Stimulated activated CD8-positive, alpha-beta memory T cell treated with anti-CD3 and anti-CD28 coated beads, Interleukin-4, amount 100 ng/mL, for 24 hours (primary cell): Measurements from ENCODE around the gene EBP.

Experiments
- DNase-seq: peaks from one replicate; pipeline ENCODE4 v3.0.0-alpha.2; 2020; ENCODE audit warnings: low read depth

EBP gene

GRCh38 chrX:48521353-48522243 lies at the start of gene EBP:
Gene EBP, plus strand, starts transcription at chrX:48521808. Its CDS starts 1,964 bp downstream, at chrX:48523772.
- peak; percentile 85 for DNase-seq

DNA sequence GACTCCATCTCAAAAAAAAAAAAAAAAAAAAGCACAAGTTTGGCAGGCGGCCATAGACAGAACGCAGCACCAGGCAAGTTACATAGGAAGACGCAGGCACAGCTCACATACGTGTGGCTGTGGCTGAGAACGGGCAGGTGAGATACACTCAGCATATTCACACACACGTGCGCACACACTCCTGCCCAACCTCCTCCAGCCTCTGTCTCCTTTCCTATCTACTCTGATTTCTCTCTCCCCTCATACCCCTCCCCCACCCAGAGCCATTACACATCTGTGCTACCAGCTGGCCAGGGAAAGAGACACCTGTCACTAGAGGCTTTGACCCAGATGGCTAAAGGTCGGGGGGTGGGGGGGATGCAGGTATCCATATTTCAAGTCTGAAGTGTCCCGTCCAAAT lies 49.4 kb upstream of the EBP start:
- no peak for DNase-seq

GRCh38 chrX:48472851-48473703 lies 48.5 kb upstream of the EBP start:
- DNase-seq: no peak

DNA sequence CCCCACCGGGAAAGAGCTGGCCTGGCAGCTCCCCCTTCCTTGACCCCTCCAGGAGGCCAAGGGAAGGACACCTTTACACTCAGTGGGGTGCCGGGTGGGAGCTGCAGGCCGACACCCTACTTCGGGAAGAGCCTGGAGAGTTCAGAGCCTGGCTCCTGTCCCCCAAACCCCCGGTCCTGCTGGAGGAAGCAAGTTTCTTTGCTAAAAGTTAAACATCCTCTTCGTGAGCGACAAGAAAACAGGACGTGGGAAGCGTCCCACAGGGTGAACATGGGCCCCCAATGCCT lies 48.0 kb upstream of the EBP start:
- no peak for DNase-seq

GRCh38 chrX:48474127-48474526 lies 47.5 kb upstream of the EBP start:
- DNase-seq: no peak

DNA sequence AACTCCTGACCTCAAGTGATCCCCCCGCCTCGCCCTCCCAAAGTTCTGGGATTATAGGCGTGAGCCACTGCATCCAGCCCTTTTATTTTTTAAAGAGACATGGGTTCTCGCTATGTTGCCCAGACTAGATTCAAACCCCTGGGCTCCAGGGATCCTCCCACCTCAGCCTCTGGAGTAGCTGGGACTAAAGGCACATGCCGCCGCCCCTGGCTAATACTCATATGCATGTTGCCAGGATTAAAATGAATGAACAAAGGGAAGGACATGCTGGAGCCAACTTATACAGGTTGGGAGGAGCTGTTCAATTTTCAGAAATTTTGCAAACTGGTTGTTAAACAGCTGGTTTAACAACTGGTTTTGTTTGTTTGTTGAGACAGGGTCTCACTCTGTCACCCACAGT lies 47.0 kb upstream of the EBP start:
- DNase-seq: no peak

- DNase-seq: no peak
These were observed 46.3 kb upstream of the EBP start for GRCh38 chrX:48475296-48475695.

DNA sequence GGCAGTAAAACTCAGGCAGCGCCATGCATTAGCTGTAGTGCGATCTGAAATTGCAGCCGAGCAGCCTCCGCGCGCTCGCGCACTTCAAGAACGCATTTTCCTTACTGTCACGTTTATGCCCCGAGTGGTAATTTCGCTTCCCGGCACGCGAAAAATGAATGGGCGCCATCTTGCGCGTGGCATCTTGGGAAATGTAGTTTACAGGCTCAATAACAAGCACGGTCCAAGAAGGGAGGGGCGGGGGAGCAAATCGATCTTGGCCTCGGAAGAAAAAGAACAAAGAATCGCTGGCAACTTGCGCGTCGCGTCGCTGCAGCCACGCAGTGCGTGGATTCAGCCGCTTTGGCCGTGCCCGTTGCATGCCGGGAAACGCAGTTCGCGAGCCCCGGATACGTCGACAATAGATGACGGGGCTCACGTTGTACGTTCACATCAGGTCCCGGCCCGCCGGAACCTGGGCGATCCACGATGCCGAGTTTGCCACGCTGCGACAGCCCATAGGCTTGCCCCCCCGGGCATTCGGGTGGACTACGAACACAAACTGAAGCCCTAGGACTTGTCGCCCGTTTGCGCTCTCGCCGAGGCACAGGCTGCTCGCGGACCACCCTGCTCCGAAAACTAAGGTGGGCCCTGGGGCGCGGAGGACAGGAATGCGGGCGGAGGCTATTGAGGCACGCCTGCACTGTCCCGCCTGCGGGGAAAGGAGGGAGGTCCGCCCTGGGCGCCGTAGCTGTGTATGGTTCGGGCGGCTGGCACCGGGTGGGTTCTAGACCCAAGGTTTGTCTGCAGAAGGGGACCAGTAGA lies 45.6 kb upstream of the EBP start, which contains the start of gene FTSJ1:
TSS of gene FTSJ1 (plus strand) at position 426 of the 804 bp plus-strand sequence. CDS start 1,849 bp downstream, outside the sequence.
- DNase-seq: peak; percentile 76

- no peak for DNase-seq
These were observed 44.7 kb upstream of the EBP start for GRCh38 chrX:48476919-48477318.

GRCh38 chrX:48477960-48478755 lies 43.5 kb upstream of the EBP start:
- DNase-seq: no peak

DNA sequence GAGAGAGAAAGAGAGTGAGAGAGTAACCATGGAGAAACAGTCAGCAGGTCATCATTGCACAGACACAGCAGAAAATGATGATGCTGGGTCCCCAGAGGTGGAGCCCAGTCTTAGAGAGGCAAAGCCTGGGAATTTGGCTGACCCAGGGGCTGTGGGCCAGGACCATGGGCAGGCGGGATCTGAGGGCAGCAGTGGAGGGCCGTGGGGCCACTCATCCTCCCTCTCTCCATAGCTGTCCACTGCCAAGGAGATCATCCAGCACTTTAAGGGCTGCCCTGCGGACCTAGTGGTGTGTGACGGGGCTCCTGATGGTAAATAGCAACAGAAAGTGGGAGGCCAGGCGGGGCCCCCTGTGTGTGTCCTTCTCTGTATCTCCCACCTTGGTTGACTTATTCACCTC lies 42.8 kb upstream of the EBP start:
- no peak for DNase-seq

- no peak for DNase-seq
These were observed 41.5 kb upstream of the EBP start for GRCh38 chrX:48480142-48480541.

GRCh38 chrX:48480583-48480982 lies 41.0 kb upstream of the EBP start:
- no peak for DNase-seq

DNA sequence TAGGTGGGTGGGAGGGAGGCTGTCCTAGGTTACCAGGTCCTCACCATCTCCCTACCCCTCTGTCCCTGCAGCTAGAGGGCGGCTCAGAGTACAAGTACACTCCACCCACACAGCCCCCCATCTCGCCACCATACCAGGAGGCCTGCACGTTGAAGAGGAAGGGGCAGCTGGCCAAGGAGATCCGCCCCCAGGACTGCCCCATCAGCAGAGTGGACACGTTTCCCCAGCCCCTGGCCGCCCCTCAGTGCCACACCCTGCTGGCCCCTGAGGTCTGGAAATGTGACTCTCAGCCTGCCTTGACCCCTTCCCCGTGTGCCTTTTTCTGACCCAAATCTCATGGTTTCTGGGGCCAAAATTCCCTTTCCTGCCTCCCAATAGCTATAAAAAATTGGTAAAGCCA lies 39.1 kb upstream of the EBP start:
- DNase-seq: no peak

GRCh38 chrX:48487362-48487798 lies 34.2 kb upstream of the EBP start:
- no peak for DNase-seq

GRCh38 chrX:48488034-48488433 lies 33.6 kb upstream of the EBP start:
- DNase-seq: no peak

DNA sequence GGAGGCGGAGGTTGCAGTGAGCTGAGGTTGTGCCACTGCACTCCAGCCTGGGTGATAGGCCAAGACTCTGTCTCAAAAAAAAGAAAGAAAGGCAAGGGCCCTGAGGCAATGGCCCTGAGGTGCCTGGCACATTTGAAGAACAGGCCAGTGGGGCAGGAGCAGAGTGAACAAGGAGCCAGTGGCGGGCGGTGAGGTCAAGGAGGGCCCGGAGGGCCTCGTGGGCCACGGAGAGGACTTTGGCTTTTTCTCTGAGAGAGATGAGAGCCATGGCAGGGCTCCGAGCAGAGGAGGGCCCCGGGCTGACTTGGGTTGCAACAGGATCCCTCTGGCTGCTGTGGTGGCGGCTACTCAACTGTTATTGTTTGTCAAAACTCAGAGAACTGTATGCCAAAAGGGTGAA lies 32.3 kb upstream of the EBP start:
- DNase-seq: no peak

GRCh38 chrX:48489892-48490291 lies 31.7 kb upstream of the EBP start:
- DNase-seq: no peak

DNA sequence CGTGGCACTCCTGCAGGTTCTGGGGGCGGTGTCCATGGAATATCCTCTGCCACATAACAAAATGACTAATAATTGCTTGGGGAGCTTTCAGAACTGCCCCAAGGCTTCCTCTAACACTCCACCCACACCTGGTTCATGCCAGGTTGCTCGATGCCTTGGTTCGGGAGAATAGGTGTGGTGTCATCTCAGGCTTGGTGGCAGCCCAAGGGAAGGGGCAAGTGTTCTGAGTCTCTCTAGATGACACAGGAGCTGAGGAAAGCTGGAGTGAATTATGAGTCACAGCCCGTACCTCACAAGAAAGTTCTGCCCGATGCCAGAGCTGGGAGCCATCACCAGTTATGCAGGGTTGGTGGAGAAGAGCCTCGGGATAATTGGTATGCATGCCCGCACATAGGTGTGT lies 30.9 kb upstream of the EBP start:
- no peak for DNase-seq

DNA sequence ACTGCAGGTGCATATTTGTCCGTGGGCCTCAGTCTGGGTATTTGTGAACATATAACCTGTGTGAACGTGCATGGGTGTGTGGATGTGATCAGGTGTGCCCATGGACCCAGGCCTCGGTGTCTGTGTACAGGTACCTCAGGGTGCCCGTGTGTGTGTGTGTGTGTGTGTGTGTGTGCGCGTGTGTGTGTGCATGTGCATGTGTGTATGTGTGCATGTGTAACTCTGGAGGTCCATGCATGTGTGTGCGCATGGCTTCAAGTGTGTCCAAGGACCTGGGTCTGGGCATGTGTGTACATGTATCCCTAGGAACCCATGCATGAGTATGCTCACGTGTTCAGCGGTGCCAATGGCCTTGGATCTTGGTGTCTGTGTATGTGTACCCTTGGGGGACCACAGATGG lies 29.8 kb upstream of the EBP start:
- DNase-seq: no peak

DNA sequence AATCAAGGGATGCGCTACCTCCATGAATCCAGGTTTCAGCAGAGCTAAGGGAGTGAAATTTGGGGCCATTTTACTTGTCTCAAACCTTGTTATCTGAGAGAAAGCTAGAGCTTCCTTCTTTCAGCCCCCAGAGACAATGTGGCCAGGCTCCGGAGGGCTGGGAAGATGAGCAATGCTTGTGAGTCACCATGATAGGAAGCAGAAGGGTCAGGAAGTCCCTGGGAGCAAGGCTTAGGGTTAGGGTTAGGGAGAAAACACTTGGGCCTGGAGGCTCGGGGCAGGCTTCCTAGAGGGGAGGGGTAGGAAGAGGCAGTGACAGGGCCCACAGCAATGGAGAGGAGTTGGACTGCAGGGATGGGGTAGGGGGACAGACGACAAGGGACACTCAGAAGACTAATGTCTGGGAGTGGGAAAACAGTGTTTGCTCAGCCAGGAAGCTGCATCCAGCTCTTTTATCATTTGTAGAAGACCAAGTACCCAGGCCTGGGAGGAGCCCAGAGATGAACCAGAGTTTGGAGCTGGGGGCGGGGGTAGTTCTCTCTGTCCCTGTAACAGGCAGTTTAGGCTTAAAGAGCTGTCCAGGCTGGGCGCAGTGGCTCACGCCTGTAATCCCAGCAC lies 29.2 kb upstream of the EBP start:
- no peak for DNase-seq
